ENCODE measurements around the gene RNF150. TPM values are rescaled to one million over a fixed set of nuclear protein-coding genes. Genes with fewer than 3 reads are reported as not detected.

Gene RNF150
- total RNA-seq, 1 experiment from 2014 or later = 2.7 TPM

GRCh38 chr4:141121768-141122454 lies 11.4 kb downstream of the RNF150 start:
- Histone ChIP-seq H3K27ac (ENCODE audit: low read depth, low read length, poor library complexity, severe bottlenecking) (no peak overlapping the region), H3K36me3 (ENCODE audit: insufficient read depth, low read length, poor library complexity, severe bottlenecking) (no peaks in the 10 kb centered on the region), H3K4me3 (ENCODE audit: low read depth, low read length, poor library complexity, severe bottlenecking) (no peak overlapping the region), H3K4me1 (ENCODE audit: insufficient read depth, low read length, poor library complexity, severe bottlenecking) (peaks cover 10% of the 10 kb centered on the region), H3K27me3 (replicated peaks; ENCODE audit: insufficient read depth, low read depth, low read length, poor library complexity) (no peaks in the 10 kb centered on the region), H3K9me3 (ENCODE audit: low read depth, low read length, poor library complexity, severe bottlenecking) (no peaks in the 10 kb centered on the region)
- no peak for TF ChIP-seq CTCF (conservative IDR thresholded peaks at IDR 0.05; ENCODE audit: low read depth, low read length)
- no peak for TF ChIP-seq EZH2 (IDR thresholded peaks at IDR 0.05; ENCODE audit: borderline replicate concordance, low read depth, low read length, poor library complexity, severe bottlenecking)
- DNase-seq (ENCODE audit: low spot score) = no peak
- CTCF ChIA-PET = no interaction called here
- intact Hi-C loops (cut with micrococcal nuclease; ENCODE audit: unreplicated experiment) = no loop called here
- POLR2A ChIA-PET (ENCODE audit: low non-redundant PET) = no interaction called here
- BruUV-seq (replicated peaks) = no TSS peak

GRCh38 chr4:141121101-141121500 lies 12.2 kb downstream of the RNF150 start:
- TF ChIP-seq EZH2 (IDR thresholded peaks at IDR 0.05; ENCODE audit: borderline replicate concordance, low read depth, low read length, poor library complexity, severe bottlenecking) (no peak), CTCF (conservative IDR thresholded peaks at IDR 0.05; ENCODE audit: low read depth, low read length) (no peak)
- BruUV-seq (replicated peaks) = no TSS peak
- H3K4me3 ChIP-seq (ENCODE audit: low read depth, low read length, poor library complexity, severe bottlenecking) = no peak overlapping the region
- H3K36me3 ChIP-seq (ENCODE audit: insufficient read depth, low read length, poor library complexity, severe bottlenecking) = no peaks in the 10 kb centered on the region
- H3K4me1 ChIP-seq (ENCODE audit: insufficient read depth, low read length, poor library complexity, severe bottlenecking) = peaks cover 4% of the 10 kb centered on the region
- no peak for DNase-seq (ENCODE audit: low spot score)
- no peak overlapping the region for H3K27ac ChIP-seq (ENCODE audit: low read depth, low read length, poor library complexity, severe bottlenecking)
- no peaks in the 10 kb centered on the region for H3K9me3 ChIP-seq (ENCODE audit: low read depth, low read length, poor library complexity, severe bottlenecking)
- POLR2A ChIA-PET (ENCODE audit: low non-redundant PET) = no interaction called here
- CTCF ChIA-PET = no interaction called here
- H3K27me3 ChIP-seq (replicated peaks; ENCODE audit: insufficient read depth, low read depth, low read length, poor library complexity) = no peaks in the 10 kb centered on the region
- intact Hi-C loops (cut with micrococcal nuclease; ENCODE audit: unreplicated experiment) = no loop called here

- no peak overlapping the region for H3K27ac ChIP-seq (ENCODE audit: low read depth, low read length, poor library complexity, severe bottlenecking)
- POLR2A ChIA-PET (ENCODE audit: low non-redundant PET) = no interaction called here
- CTCF ChIA-PET = no interaction called here
- H3K36me3 ChIP-seq (ENCODE audit: insufficient read depth, low read length, poor library complexity, severe bottlenecking) = no peaks in the 10 kb centered on the region
- BruUV-seq (replicated peaks) = no TSS peak
- H3K4me3 ChIP-seq (ENCODE audit: low read depth, low read length, poor library complexity, severe bottlenecking) = no peak overlapping the region
- no peaks in the 10 kb centered on the region for H3K4me1 ChIP-seq (ENCODE audit: insufficient read depth, low read length, poor library complexity, severe bottlenecking)
- no peaks in the 10 kb centered on the region for H3K9me3 ChIP-seq (ENCODE audit: low read depth, low read length, poor library complexity, severe bottlenecking)
- DNase-seq (ENCODE audit: low spot score) = no peak
- no peak for TF ChIP-seq EZH2 (IDR thresholded peaks at IDR 0.05; ENCODE audit: borderline replicate concordance, low read depth, low read length, poor library complexity, severe bottlenecking)
- no peak for TF ChIP-seq CTCF (conservative IDR thresholded peaks at IDR 0.05; ENCODE audit: low read depth, low read length)
- intact Hi-C loops (cut with micrococcal nuclease; ENCODE audit: unreplicated experiment) = no loop called here
- no peaks in the 10 kb centered on the region for H3K27me3 ChIP-seq (replicated peaks; ENCODE audit: insufficient read depth, low read depth, low read length, poor library complexity)
Measured at GRCh38 chr4:141120036-141120593, 13.2 kb downstream of the RNF150 start.

Data from A673 (cell line).